Peyer's patch (tissue), 4 donors: Measurements from ENCODE around the gene KCNE1.

Source experiments
- CTCF ChIP-seq, 6 experiments: fragments of 450-650 bp in 4 of 6; fragments of 200-600 bp in 2 of 6; sonication (generic) in 1 of 6; IDR thresholded peaks; one replicate each; pipeline ENCODE4 v1.5.1; 2017 to 2019; ENCODE audit warnings: antibody characterized with exemption in 6 of 6, mild to moderate bottlenecking in 3 of 6, moderate library complexity in 1 of 6
- POLR2A ChIP-seq, 2 donors: fragments of 450-650 bp; IDR thresholded peaks; one replicate each; pipeline ENCODE4 v1.5.1; 2017; ENCODE audit warnings: antibody characterized with exemption in 2 of 2, mild to moderate bottlenecking in 2 of 2, moderate library complexity in 2 of 2

GRCh38 chr21:34521561-34521960 lies 9.6 kb upstream of the KCNE1 start:
- no peak for TF ChIP-seq POLR2A (IDR thresholded peaks at IDR 0.05)
- TF ChIP-seq CTCF (IDR thresholded peaks at IDR 0.05), result no peak
